NCI-H748 (cell line): ENCODE data around the gene UBE2L6.
"Not testable (repeated sequence)": the region's sequence is repeated elsewhere in the genome, so short reads cannot be mapped to it uniquely, and the experiment has no call there.

Experiments
- DNase-seq: peaks from one replicate; lab custom pipeline; 2025; ENCODE audit not compliant: unreplicated experiment; lab: John Stamatoyannopoulos, UW

UBE2L6 gene

DNA sequence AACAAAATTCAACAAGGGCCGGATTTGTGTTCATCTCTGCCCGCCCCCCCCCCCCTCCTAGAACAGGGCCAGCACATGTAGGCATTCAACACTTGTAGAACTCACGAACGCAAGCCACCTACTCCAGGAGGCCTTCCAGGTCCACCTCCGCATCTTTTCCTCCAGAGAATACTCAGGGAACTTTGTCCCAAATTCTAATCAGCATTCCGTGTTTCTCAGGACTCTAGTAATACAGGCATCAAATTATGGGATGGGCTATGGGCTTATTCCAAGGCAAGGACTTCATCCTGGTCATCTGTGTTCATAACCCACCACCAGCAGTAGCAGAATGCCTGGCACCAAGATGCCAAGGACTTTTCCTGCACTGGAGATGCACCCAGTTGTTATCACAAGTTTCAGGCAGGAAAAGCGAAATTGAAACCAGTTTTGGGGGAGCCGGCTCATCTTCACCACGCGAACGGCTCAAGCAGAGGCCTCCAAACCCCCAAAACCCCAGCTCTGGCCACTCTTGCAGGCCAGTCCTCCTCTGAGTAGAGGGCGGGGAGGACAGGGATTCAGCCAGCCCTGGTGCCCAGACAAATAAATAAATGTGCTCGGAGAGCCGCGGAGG is 462 bp downstream of the UBE2L6 start:
- no peak for DNase-seq

DNA sequence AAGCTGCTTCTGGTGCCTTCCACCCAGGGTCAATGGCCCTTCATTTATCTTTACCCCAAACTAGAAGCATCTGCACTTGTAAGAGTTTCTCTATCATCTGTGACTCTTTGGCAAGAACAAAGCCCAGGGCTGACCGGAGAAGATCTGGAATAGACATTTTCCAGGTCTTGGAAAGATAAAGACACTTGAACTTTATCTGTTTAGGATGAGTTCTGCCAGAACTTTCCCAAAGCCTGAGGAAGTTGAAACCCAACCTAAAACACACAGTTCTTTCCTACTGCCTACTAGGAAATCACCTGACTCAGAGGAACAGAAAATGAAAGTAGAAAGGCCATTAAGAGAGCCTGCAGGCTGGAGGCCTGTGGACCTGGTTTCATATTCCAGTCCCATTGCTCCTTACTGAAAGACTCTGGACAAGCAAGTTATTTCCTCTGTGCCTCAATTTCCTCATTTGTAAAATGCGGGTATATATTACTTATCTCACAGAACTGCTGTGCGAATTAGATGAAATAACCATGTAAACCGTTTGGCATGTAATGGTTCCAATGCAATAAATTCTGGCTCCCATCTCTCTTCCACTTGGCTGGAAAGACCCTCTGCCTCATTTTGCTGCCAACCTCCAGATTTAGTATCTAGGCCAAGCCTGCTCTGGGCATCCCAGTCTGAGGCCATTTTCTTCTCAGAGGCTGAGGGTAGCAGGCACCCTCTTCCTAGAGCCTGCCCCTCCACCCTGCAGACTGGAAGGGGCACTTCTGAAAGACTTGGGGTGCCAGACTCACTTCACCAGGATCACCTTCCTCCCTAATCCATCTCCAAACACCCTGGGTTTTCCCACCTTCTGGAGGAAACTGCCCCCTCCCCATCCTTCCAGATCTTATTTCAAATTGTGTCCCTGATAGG is 1.2 kb downstream of the UBE2L6 start:
- DNase-seq = no peak

DNA sequence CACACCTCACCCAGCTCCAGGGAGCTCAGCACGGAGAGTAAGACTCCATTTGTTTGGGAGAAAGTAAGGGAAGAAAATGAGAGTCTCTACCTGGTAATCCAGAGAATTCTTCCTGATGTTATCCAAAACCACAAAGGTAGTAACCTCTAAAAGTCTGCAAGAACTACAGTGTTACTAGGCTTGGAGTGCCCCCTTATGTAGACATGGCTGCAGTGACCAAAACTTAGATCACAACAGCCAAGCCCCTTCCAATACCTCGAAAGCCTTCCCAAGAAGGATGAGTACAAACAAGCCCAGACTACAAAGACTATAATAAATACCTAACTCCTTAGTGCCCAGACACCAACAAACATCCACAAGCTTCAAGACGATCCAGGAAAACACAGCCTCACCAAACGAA is 4.9 kb downstream of the UBE2L6 start:
- DNase-seq = no peak

- DNase-seq = peak; percentile 15
These were observed 7.3 kb downstream of the UBE2L6 start for GRCh38 chr11:57560146-57560545.

- DNase-seq = no peak
These were observed 11.4 kb downstream of the UBE2L6 start for GRCh38 chr11:57556041-57556440.

GRCh38 chr11:57555393-57555792 is 12.1 kb downstream of the UBE2L6 start:
- DNase-seq = no peak

- DNase-seq = no peak
These were observed 15.0 kb downstream of the UBE2L6 start for GRCh38 chr11:57552479-57552878.

DNA sequence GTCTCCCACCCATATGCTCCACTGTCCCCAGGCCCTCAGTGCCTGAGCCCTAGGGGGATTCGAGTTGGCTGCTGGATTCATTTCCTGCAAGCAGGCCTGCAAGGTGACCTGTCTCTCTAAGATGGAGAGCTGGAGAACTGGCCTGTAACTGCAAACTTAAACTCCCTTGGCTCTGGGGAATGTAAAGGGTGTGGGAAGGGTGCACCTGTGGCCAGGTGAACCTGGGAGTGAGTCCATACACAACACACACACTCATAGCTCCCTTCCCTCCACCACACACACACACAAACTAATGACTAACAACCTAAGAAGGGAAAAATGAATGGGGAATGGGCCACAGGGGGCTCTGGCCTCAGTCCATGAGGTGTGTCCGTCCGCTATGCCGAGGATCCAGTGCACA is 15.5 kb downstream of the UBE2L6 start:
- no peak for DNase-seq

DNA sequence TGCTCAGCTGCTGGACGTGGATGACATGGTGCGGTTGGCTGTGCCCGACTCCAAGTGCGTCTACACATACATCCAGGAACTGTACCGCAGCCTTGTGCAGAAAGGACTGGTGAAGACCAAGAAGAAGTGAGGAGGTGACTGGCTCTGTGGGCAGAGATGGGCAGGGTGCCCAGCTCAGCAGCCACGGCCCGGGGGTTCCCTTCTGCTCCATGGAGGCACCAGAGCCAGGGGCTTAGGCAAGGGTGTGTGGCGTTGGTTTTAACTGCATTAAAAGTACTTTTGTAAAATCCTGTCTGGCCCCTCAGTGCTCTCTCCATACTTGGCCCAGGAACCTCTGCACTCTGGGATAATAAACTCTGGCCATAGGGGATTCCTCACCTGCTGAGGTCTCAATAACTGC is 17.5 kb downstream of the UBE2L6 start:
- DNase-seq = no peak

GRCh38 chr11:57547854-57548377 is 19.6 kb downstream of the UBE2L6 start:
- no peak for DNase-seq

DNA sequence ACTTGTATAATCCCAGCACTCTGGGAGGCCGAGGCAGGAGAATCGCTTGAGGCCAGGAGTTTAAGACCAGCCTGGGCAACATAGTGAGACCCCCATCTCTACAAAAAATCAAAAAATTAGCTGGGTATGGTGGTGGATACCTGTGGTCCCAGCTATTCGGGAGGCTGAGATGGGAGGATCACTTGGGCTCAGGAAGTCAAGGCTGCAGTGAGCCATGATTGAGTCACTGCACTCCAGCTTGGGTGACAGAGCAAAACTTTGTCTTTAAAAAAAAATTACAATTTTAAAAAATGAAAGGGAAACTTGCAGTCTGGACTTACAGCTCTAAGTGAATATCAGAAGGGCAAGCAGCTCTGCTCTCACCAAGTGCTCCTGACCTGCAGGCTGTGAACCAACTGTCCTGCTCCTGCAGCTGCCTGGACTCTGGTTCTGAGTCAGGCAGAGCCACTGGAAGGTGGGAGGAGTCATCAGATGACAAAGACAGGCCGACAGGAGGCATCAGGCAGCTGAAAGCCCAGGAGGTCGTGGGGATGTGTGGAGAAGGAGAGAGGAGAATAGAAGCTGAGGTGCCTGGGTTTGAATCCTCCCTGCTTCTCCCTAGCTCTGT is 20.5 kb downstream of the UBE2L6 start:
- no peak for DNase-seq

GRCh38 chr11:57546451-57546850 is 21.0 kb downstream of the UBE2L6 start:
- no peak for DNase-seq

GRCh38 chr11:57545883-57546282 is 21.6 kb downstream of the UBE2L6 start:
- DNase-seq = no peak

DNA sequence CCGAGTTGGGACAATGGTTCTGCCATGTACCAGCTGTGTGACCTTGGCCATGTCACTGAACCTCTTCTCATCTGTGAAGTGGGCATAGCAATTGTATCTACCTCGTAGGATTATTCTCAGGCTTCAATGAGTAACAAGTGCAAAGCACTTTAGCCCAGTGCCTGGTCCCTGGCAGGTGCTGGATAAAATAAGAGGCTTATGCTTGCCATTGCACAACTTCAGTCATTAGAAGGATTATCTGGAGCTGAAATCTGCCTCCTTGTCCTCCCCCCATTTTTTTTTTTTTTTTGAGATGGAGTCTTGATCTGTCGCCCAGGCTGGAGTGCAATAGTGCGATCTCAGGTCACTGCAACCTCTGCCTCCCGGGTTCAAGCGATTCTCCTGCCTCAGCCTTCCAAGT is 22.9 kb downstream of the UBE2L6 start:
- no peak for DNase-seq

DNA sequence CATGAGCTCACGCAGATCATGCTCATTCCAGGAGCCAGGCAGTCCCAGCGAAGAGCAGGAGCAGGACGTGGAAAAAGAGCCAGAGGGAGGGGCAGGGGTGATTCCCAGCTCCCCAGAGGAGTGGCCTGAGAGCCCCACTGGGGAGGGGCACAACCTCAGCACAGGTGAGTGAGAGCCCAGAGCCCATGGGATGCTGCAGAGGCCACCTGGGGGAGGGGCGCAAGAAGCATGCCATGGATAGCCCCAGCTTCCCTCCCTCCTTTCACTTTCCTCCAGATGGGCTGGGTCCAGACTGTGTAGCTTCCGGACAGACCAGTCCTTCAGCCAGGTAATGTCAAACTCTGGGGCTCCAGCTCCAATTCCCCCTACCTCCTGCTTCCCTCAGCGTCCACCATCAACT is 23.9 kb downstream of the UBE2L6 start:
- DNase-seq = no peak

GRCh38 chr11:57542582-57542981 is 24.9 kb downstream of the UBE2L6 start:
- DNase-seq = no peak

DNA sequence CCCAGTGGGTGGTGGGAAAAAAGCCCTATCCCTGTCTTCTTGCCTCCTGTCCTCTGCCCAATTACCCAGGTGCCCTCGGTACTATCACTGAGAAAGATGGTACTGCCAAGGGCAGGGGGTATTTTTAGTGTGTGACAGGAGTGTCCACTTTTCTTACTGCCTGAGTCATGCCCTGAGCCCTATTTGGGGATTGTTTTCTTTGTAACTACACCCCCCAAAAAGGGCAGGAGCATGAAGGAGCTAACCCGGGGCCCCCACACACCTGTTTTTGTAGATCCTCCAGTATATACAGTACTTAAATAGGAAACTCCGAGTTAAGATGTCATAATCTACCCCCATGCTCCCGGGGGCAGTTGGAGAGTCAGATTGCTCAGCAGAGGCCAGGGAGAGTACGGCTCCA is 26.3 kb downstream of the UBE2L6 start:
- DNase-seq = no peak

DNA sequence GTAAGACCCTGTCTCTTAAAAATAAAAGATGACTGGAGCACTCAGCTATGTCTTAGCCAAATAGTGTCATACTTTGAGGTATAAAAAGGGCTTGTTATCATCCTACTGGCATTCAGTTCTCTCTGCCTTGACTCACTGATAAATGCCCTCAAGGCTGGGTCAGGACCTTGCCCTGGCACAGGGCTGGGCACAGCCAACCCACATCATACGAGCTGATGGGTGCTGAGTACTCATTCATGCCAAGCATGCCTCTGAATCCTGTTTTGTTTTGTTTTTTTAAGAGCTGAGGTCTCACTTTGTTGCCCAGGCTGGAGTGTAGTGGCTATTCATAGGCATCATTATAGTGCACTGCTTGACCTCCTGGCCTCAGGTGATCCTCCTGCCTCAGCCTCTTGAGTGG is 28.1 kb downstream of the UBE2L6 start:
- no peak for DNase-seq

GRCh38 chr11:57536947-57537619 is 30.4 kb downstream of the UBE2L6 start, which contains the start of gene SMTNL1:
TSS of gene SMTNL1 (plus strand) at chr11:57537595. CDS start at chr11:57542643, 5,048 bp downstream.
- no peak for DNase-seq

- not testable (repeated sequence) for DNase-seq
These were observed 33.0 kb downstream of the UBE2L6 start for GRCh38 chr11:57534449-57534848.
